Esophagus (tissue), 2 donors: ENCODE data around the gene IFNA21. TPM values are rescaled to one million over a fixed set of nuclear protein-coding genes. Genes with fewer than 3 reads are reported as not detected.
"Not testable (repeated sequence)": the region's sequence is repeated elsewhere in the genome, so short reads cannot be mapped to it uniquely, and the experiment has no call there.

Experiments used
- H3K27ac ChIP-seq, 2 donors: one replicate each; pipeline ENCODE4 v1.5.1; 2013; ENCODE audit warnings: low read depth in 2 of 2, mild to moderate bottlenecking in 2 of 2, inconsistent platforms in 1 of 2, low read length in 1 of 2, moderate library complexity in 1 of 2
- H3K27me3 ChIP-seq, 2 donors: one replicate each; pipeline ENCODE4 v1.6.1; 2013; ENCODE audit warnings: low read length in 2 of 2, control low read depth in 1 of 2, mild to moderate bottlenecking in 1 of 2; ENCODE audit not compliant: insufficient read depth in 2 of 2, control insufficient read depth in 1 of 2
- H3K36me3 ChIP-seq, 2 donors: one replicate each; pipeline ENCODE4 v1.6.1; 2013; ENCODE audit warnings: low read length in 1 of 2; ENCODE audit not compliant: control insufficient read depth in 2 of 2, insufficient read depth in 2 of 2
- H3K4me1 ChIP-seq, 2 donors: one replicate each; pipeline ENCODE4 v1.6.1; 2013; ENCODE audit warnings: low read length in 1 of 2; ENCODE audit not compliant: control insufficient read depth in 2 of 2, insufficient read depth in 2 of 2
- H3K4me3 ChIP-seq, 2 donors: one replicate each; pipeline ENCODE4 v1.5.1; 2013; ENCODE audit warnings: low read length in 2 of 2, mild to moderate bottlenecking in 2 of 2, low read depth in 1 of 2, moderate library complexity in 1 of 2
- H3K9me3 ChIP-seq, 2 donors: one replicate each; pipeline ENCODE4 v1.6.1; 2013; ENCODE audit warnings: mild to moderate bottlenecking in 2 of 2, low read depth in 1 of 2, low read length in 1 of 2, moderate library complexity in 1 of 2; ENCODE audit not compliant: control insufficient read depth in 2 of 2, insufficient read depth in 1 of 2
- WGBS, 2 donors: extraction: QIAGEN DNeasy Blood & Tissue Kit; methylation state at CpG; one replicate each; pipeline ENCODE4 v1.1.7; 2013; 5-methylcytosine and 5-hydroxymethylcytosine counted together
- polyA plus RNA-seq, 2 donors: library from polyadenylated mRNA; stranded (reverse); fragments of 200-250 nt; gene quantifications; one replicate each; pipeline ENCODE4 v1.2.3, GENCODE V29; 2013
- donor health status: healthy with polysubstance abuse.
- donor health status: Bipolar disorder and iron deficiency.

IFNA21 gene
- polyA plus RNA-seq, 2 donors = not detected

- 82 to 86% methylated on average over 3 of the region's 3 CpGs for whole genome bisulfite sequencing, 2 donors
- H3K9me3 ChIP-seq, H3K27me3 ChIP-seq, H3K4me3 ChIP-seq, H3K4me1 ChIP-seq, H3K36me3 ChIP-seq, H3K27ac ChIP-seq: not testable (repeated sequence)
Observed at GRCh38 chr9:21187487-21187886, 21.0 kb upstream of the IFNA21 start, which contains the start of gene IFNA4. Gene IFNA4, minus strand, starts transcription at chr9:21187587. Its CDS starts 56 bp downstream, at chr9:21187531.

- 43 to 49% methylated on average over 4 of the region's 4 CpGs for WGBS, 2 donors
Observed at GRCh38 chr9:21182810-21183736, 16.6 kb upstream of the IFNA21 start.

GRCh38 chr9:21174671-21175070 is 8.2 kb upstream of the IFNA21 start:
- no peak overlapping the region for H3K27ac ChIP-seq
- H3K27me3 ChIP-seq = no peaks in the 10 kb centered on the region
- no peak overlapping the region for H3K4me3 ChIP-seq
- 82 to 90% methylated on average over 2 of the region's 2 CpGs for WGBS, 2 donors
- no peaks in the 10 kb centered on the region for H3K9me3 ChIP-seq
- no peaks in the 10 kb centered on the region for H3K36me3 ChIP-seq
- H3K4me1 ChIP-seq = no peaks in the 10 kb centered on the region

More at GRCh38 chr9:21182810-21183736, 16.6 kb upstream of the IFNA21 start:
- H3K27ac ChIP-seq, H3K9me3 ChIP-seq, H3K4me3 ChIP-seq, H3K36me3 ChIP-seq, H3K27me3 ChIP-seq, H3K4me1 ChIP-seq: not testable (repeated sequence)

GRCh38 chr9:21172156-21172555 is 5.7 kb upstream of the IFNA21 start:
- H3K9me3 ChIP-seq = no peaks in the 10 kb centered on the region
- H3K4me1 ChIP-seq = no peaks in the 10 kb centered on the region
- H3K27me3 ChIP-seq = no peaks in the 10 kb centered on the region
- H3K36me3 ChIP-seq = no peaks in the 10 kb centered on the region
- no peak overlapping the region for H3K4me3 ChIP-seq
- no peak overlapping the region for H3K27ac ChIP-seq
- WGBS, 2 donors = 84 to 85% methylated on average over 3 of the region's 3 CpGs

- Histone ChIP-seq H3K36me3 (no peaks in the 10 kb centered on the region), H3K4me1 (no peaks in the 10 kb centered on the region), H3K27ac (no peak overlapping the region), H3K9me3 (no peaks in the 10 kb centered on the region), H3K27me3 (no peaks in the 10 kb centered on the region), H3K4me3 (no peak overlapping the region)
- 76 to 85% methylated on average over 1 of the region's 1 CpG for WGBS, 2 donors
Observed at GRCh38 chr9:21171351-21171750, 4.9 kb upstream of the IFNA21 start.

- Histone ChIP-seq H3K9me3 (no peaks in the 10 kb centered on the region), H3K27ac (no peak overlapping the region), H3K4me1 (no peaks in the 10 kb centered on the region), H3K36me3 (no peaks in the 10 kb centered on the region), H3K27me3 (no peaks in the 10 kb centered on the region), H3K4me3 (no peak overlapping the region)
- WGBS, 2 donors = 86 to 92% methylated on average over 1 of the region's 1 CpG
Observed at GRCh38 chr9:21165516-21165915, 944 bp downstream of the IFNA21 start.

GRCh38 chr9:21160178-21160577 is 6.3 kb downstream of the IFNA21 start:
- H3K27ac ChIP-seq = no peak overlapping the region
- WGBS, 2 donors = 5 to 9% methylated on average over 1 of the region's 1 CpG
- no peaks in the 10 kb centered on the region for H3K9me3 ChIP-seq
- no peaks in the 10 kb centered on the region for H3K36me3 ChIP-seq
- no peaks in the 10 kb centered on the region for H3K27me3 ChIP-seq
- no peaks in the 10 kb centered on the region for H3K4me1 ChIP-seq
- H3K4me3 ChIP-seq = no peak overlapping the region

- H3K4me3 ChIP-seq = no peak overlapping the region
- H3K36me3 ChIP-seq = no peaks in the 10 kb centered on the region
- H3K4me1 ChIP-seq = no peaks in the 10 kb centered on the region
- 47 to 61% methylated on average over 2 of the region's 2 CpGs for WGBS, 2 donors
- no peak overlapping the region for H3K27ac ChIP-seq
- H3K27me3 ChIP-seq = no peaks in the 10 kb centered on the region
- H3K9me3 ChIP-seq = no peaks in the 10 kb centered on the region
Observed at GRCh38 chr9:21155501-21155900, 11.0 kb downstream of the IFNA21 start.

- Histone ChIP-seq H3K4me1 (peaks cover 0 to 2% of the 10 kb centered on the region in 2 donors), H3K27me3 (no peaks in the 10 kb centered on the region)
Observed at GRCh38 chr9:21154018-21154608, 12.3 kb downstream of the IFNA21 start.

More at GRCh38 chr9:21154018-21154608, 12.3 kb downstream of the IFNA21 start:
- Histone ChIP-seq H3K27ac (no peak overlapping the region), H3K9me3 (peaks cover 0 to 2% of the 10 kb centered on the region in 2 donors), H3K36me3 (no peaks in the 10 kb centered on the region), H3K4me3 (no peak overlapping the region)
- WGBS, 2 donors = 11 to 12% methylated on average over 3 of the region's 3 CpGs
